RWPE2 (cell line): ENCODE measurements around the gene BEND5.

Experiments used
- ATAC-seq: fragments of 200-7000 bp; cut with Tn5 transposase; 3 replicates; pipeline ENCODE4 v1.9.1; 2021; ENCODE audit warnings: low read depth
- DNase-seq: peaks from one replicate; pipeline ENCODE4 v3.0.0-alpha.2; 2020; ENCODE audit warnings: low spot score
- H3K27ac ChIP-seq: fragments of 450-650 bp; 2 replicates; pipeline ENCODE4 v1.5.1; 2017; ENCODE audit warnings: mild to moderate bottlenecking; ENCODE audit not compliant: poor library complexity, severe bottlenecking
- H3K27me3 ChIP-seq: fragments of 250-450 bp; sonication (Bioruptor Pico); 2 replicates; pipeline ENCODE4 v1.5.1; 2021; ENCODE audit warnings: mild to moderate bottlenecking, moderate library complexity; ENCODE audit not compliant: insufficient read depth, poor library complexity, severe bottlenecking
- H3K36me3 ChIP-seq: fragments of 250-450 bp; sonication (Bioruptor Pico); 2 replicates; pipeline ENCODE4 v1.5.1; 2020; ENCODE audit warnings: low read depth, mild to moderate bottlenecking, moderate library complexity
- H3K4me1 ChIP-seq: fragments of 250-450 bp; sonication (Bioruptor Pico); 2 replicates; pipeline ENCODE4 v1.5.1; 2021; ENCODE audit warnings: mild to moderate bottlenecking, moderate library complexity; ENCODE audit not compliant: insufficient read depth, poor library complexity, severe bottlenecking
- H3K4me3 ChIP-seq: fragments of 250-450 bp; sonication (Bioruptor Pico); 2 replicates; pipeline ENCODE4 v1.5.1; 2021; ENCODE audit warnings: mild to moderate bottlenecking, moderate library complexity; ENCODE audit not compliant: severe bottlenecking
- H3K9me3 ChIP-seq: fragments of 250-450 bp; sonication (Bioruptor Pico); 2 replicates; pipeline ENCODE4 v1.5.1; 2021; ENCODE audit warnings: mild to moderate bottlenecking, moderate library complexity; ENCODE audit not compliant: severe bottlenecking
- TF ChIP-seq, protein P1 (sequence below): fragments of 450-650 bp; IDR thresholded peaks from one replicate; pipeline ENCODE4 v1.5.1; 2017; ENCODE audit warnings: mild to moderate bottlenecking, moderate library complexity; ENCODE audit not compliant: poor library complexity, severe bottlenecking

BEND5 gene

DNA sequence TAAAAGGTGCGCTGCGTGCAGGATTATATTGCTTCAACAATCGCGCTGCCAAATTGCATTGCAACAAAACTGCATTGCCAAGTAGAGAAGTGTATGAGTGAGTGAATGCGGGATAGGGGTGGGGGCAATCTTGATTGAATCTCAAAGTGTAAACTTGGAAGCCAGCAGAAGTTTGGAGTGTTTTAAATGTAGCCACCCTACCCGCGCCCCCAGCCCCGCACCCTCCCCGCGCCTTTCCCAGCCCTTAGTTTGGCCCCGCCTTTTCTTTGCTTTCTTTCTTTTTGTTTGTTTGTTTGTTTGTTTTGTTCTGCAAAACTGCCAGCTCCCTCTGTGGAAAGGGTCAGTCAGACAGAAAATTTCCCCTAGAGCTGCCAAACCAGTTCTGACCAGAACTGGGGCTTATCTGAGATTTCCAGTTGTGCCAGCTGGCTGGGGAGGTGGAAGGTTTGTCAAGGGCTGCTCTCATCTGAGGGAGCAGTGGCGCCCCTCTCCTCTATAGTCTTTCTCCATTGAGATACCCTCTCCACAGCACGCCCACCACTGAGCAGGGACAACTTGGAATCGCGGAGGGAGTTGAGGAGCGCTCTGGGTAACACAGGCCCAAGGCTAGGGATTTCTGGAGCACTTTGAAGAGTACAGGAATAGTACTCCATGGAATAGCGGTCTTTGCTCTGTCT lies 666 bp upstream of the BEND5 start:
- DNase-seq (no peak), ATAC-seq (no peak)
- peaks cover 32% of the 10 kb centered on the region for H3K27me3 ChIP-seq
- H3K4me1 ChIP-seq: no peaks in the 10 kb centered on the region
- TF ChIP-seq, protein P1, sequence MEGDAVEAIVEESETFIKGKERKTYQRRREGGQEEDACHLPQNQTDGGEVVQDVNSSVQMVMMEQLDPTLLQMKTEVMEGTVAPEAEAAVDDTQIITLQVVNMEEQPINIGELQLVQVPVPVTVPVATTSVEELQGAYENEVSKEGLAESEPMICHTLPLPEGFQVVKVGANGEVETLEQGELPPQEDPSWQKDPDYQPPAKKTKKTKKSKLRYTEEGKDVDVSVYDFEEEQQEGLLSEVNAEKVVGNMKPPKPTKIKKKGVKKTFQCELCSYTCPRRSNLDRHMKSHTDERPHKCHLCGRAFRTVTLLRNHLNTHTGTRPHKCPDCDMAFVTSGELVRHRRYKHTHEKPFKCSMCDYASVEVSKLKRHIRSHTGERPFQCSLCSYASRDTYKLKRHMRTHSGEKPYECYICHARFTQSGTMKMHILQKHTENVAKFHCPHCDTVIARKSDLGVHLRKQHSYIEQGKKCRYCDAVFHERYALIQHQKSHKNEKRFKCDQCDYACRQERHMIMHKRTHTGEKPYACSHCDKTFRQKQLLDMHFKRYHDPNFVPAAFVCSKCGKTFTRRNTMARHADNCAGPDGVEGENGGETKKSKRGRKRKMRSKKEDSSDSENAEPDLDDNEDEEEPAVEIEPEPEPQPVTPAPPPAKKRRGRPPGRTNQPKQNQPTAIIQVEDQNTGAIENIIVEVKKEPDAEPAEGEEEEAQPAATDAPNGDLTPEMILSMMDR: no peak
- no peak overlapping the region for H3K27ac ChIP-seq
- H3K36me3 ChIP-seq: no peaks in the 10 kb centered on the region
- H3K4me3 ChIP-seq: peak overlapping the region; percentile 14
- no peaks in the 10 kb centered on the region for H3K9me3 ChIP-seq

- ATAC-seq (0 out of 3 replicates have a peak, but pooled peaks have one; percentile 19), DNase-seq (no peak)
- H3K27me3 ChIP-seq: peaks cover 32% of the 10 kb centered on the region
- no peak overlapping the region for H3K27ac ChIP-seq
- no peaks in the 10 kb centered on the region for H3K36me3 ChIP-seq
- no peak overlapping the region for H3K4me3 ChIP-seq
- no peaks in the 10 kb centered on the region for H3K4me1 ChIP-seq
- no peaks in the 10 kb centered on the region for H3K9me3 ChIP-seq
- TF ChIP-seq, protein P1: no peak
These were observed 779 bp downstream of the BEND5 start for GRCh38 chr1:48775831-48776392.

- no peaks in the 10 kb centered on the region for H3K4me1 ChIP-seq
- H3K9me3 ChIP-seq: no peaks in the 10 kb centered on the region
- H3K36me3 ChIP-seq: no peaks in the 10 kb centered on the region
- peaks cover 30% of the 10 kb centered on the region for H3K27me3 ChIP-seq
- ATAC-seq (no peak), DNase-seq (no peak)
- H3K27ac ChIP-seq: no peak overlapping the region
- TF ChIP-seq, protein P1: no peak
- no peak overlapping the region for H3K4me3 ChIP-seq
These were observed 3.6 kb downstream of the BEND5 start for GRCh38 chr1:48773133-48773532.

GRCh38 chr1:48772211-48772610 lies 4.5 kb downstream of the BEND5 start:
- Histone ChIP-seq H3K27me3 (peaks cover 21% of the 10 kb centered on the region), H3K36me3 (no peaks in the 10 kb centered on the region), H3K4me1 (no peaks in the 10 kb centered on the region), H3K9me3 (no peaks in the 10 kb centered on the region), H3K4me3 (no peak overlapping the region), H3K27ac (no peak overlapping the region)
- TF ChIP-seq, protein P1: no peak
- ATAC-seq (no peak), DNase-seq (no peak)

- Histone ChIP-seq H3K27me3 (peaks cover 18% of the 10 kb centered on the region), H3K27ac (no peak overlapping the region), H3K9me3 (no peaks in the 10 kb centered on the region), H3K4me1 (no peaks in the 10 kb centered on the region), H3K36me3 (no peaks in the 10 kb centered on the region), H3K4me3 (no peak overlapping the region)
- DNase-seq: no peak
- no peak for ATAC-seq
- TF ChIP-seq, protein P1: no peak
These were observed 5.1 kb downstream of the BEND5 start for GRCh38 chr1:48771561-48771960.
